NCI-H2196 treated with DMSO at 0.1 percent for 48 hours (cell line): ENCODE data around the gene OR11H6.
"Not testable (repeated sequence)": the region's sequence is repeated elsewhere in the genome, so short reads cannot be mapped to it uniquely, and the experiment has no call there.

ENCODE experiments used
- DNase-seq: peaks from one replicate; lab custom pipeline; 2025; ENCODE audit not compliant: unreplicated experiment; lab: John Stamatoyannopoulos, UW

OR11H6 gene

GRCh38 chr14:20247646-20248246, 24.2 kb downstream of the OR11H6 start:
- no peak for DNase-seq

GRCh38 chr14:20262642-20263128, 39.2 kb downstream of the OR11H6 start:
- DNase-seq = no peak

GRCh38 chr14:20264361-20264760, 40.9 kb downstream of the OR11H6 start:
- DNase-seq = not testable (repeated sequence)

GRCh38 chr14:20274062-20274461, 50.6 kb downstream of the OR11H6 start:
- DNase-seq = no peak
